ENCODE results near the gene SFTPA1.

GRCh38 chr10:79563426-79563825 is 47.3 kb upstream of the SFTPA1 start:
- TF ChIP-seq RAD21 (IDR thresholded peaks at IDR 0.05): no peak
- no peak for TF ChIP-seq CTCF (IDR thresholded peaks at IDR 0.05; ENCODE audit: low read depth, low read length, missing input control)
- no peak for TF ChIP-seq JUND (IDR thresholded peaks at IDR 0.05)
